Measurements from ENCODE around the gene SPPL2A. TPM values are rescaled to one million over a fixed set of nuclear protein-coding genes. Genes with fewer than 3 reads are reported as not detected.
A peak's percentile ranks its signal among the peaks of the same experiment; 100 is the strongest.

The SPPL2A gene
- total and polyA plus RNA-seq, 2 experiments from 2014 or later, result 111 to 141 TPM

GRCh38 chr15:50767332-50767861, 1.9 kb upstream of the SPPL2A start:
- H3K4me1 ChIP-seq (ENCODE audit: insufficient read depth), result peaks cover 5% of the 10 kb centered on the region
- no peak overlapping the region for H2AFZ ChIP-seq
- no peak overlapping the region for H3K4me2 ChIP-seq
- H3K27ac ChIP-seq, result no peak overlapping the region
- peaks cover 19% of the 10 kb centered on the region for H3K79me2 ChIP-seq
- H4K20me1 ChIP-seq (ENCODE audit: insufficient read depth, poor library complexity, severe bottlenecking), result no peaks in the 10 kb centered on the region
- TF ChIP-seq EZH2 (IDR thresholded peaks at IDR 0.05; ENCODE audit: borderline replicate concordance), result no peak
- no peak for TF ChIP-seq CTCF (IDR thresholded peaks at IDR 0.05; ENCODE audit: poor library complexity)
- TF ChIP-seq EZH2phosphoT487 (IDR thresholded peaks at IDR 0.05; ENCODE audit: low read depth, severe bottlenecking, unreplicated experiment), result no peak
- no peaks in the 10 kb centered on the region for H3K9me3 ChIP-seq (ENCODE audit: low read depth)
- DNase-seq (ENCODE audit: low spot score), result no peak
- H3K4me3 ChIP-seq, result no peak overlapping the region
- H3K9me2 ChIP-seq (replicated peaks; ENCODE audit: insufficient read depth), result no peaks in the 10 kb centered on the region
- WGBS (ENCODE audit: low lambda C conversion rate, missing lambda C conversion rate), result 56% methylated on average over 2 of the region's 2 CpGs
- no peaks in the 10 kb centered on the region for H3K27me3 ChIP-seq
- H3K36me3 ChIP-seq (replicated peaks; ENCODE audit: insufficient read depth, low read depth), result no peaks in the 10 kb centered on the region

- H3K27ac ChIP-seq, result peak overlapping the region; percentile 97
- no peaks in the 10 kb centered on the region for H3K9me2 ChIP-seq (replicated peaks; ENCODE audit: insufficient read depth)
- DNase-seq (ENCODE audit: low spot score), result no peak
- WGBS (ENCODE audit: low lambda C conversion rate, missing lambda C conversion rate), result 4% methylated on average over 15 of the region's 15 CpGs
- H3K9me3 ChIP-seq (ENCODE audit: low read depth), result no peaks in the 10 kb centered on the region
- peak overlapping the region; percentile 76 for H3K4me2 ChIP-seq
- TF ChIP-seq EZH2 (IDR thresholded peaks at IDR 0.05; ENCODE audit: borderline replicate concordance) (no peak), CTCF (IDR thresholded peaks at IDR 0.05; ENCODE audit: poor library complexity) (no peak), EZH2phosphoT487 (IDR thresholded peaks at IDR 0.05; ENCODE audit: low read depth, severe bottlenecking, unreplicated experiment) (no peak)
- no peaks in the 10 kb centered on the region for H3K27me3 ChIP-seq
- peak overlapping the region; percentile 38 for H3K4me3 ChIP-seq
- peak overlapping the region; percentile 26 for H2AFZ ChIP-seq
- no peaks in the 10 kb centered on the region for H4K20me1 ChIP-seq (ENCODE audit: insufficient read depth, poor library complexity, severe bottlenecking)
- no peaks in the 10 kb centered on the region for H3K36me3 ChIP-seq (replicated peaks; ENCODE audit: insufficient read depth, low read depth)
- peaks cover 5% of the 10 kb centered on the region for H3K4me1 ChIP-seq (ENCODE audit: insufficient read depth)
- H3K79me2 ChIP-seq, result peaks cover 47% of the 10 kb centered on the region
These were observed 878 bp downstream of the SPPL2A start for GRCh38 chr15:50764461-50765194.

GRCh38 chr15:50758712-50759205, 6.7 kb downstream of the SPPL2A start:
- Histone ChIP-seq H3K4me2 (no peak overlapping the region), H3K9me2 (replicated peaks; ENCODE audit: insufficient read depth) (no peaks in the 10 kb centered on the region), H3K36me3 (replicated peaks; ENCODE audit: insufficient read depth, low read depth) (no peaks in the 10 kb centered on the region), H3K27me3 (no peaks in the 10 kb centered on the region), H3K79me2 (peaks cover 96% of the 10 kb centered on the region), H3K9me3 (ENCODE audit: low read depth) (no peaks in the 10 kb centered on the region), H3K4me3 (no peak overlapping the region), H3K27ac (no peak overlapping the region), H3K4me1 (ENCODE audit: insufficient read depth) (peaks cover 5% of the 10 kb centered on the region), H4K20me1 (ENCODE audit: insufficient read depth, poor library complexity, severe bottlenecking) (no peaks in the 10 kb centered on the region), H2AFZ (no peak overlapping the region)
- no peak for TF ChIP-seq EZH2 (IDR thresholded peaks at IDR 0.05; ENCODE audit: borderline replicate concordance)
- TF ChIP-seq EZH2phosphoT487 (IDR thresholded peaks at IDR 0.05; ENCODE audit: low read depth, severe bottlenecking, unreplicated experiment), result no peak
- no peak for TF ChIP-seq CTCF (IDR thresholded peaks at IDR 0.05; ENCODE audit: poor library complexity)
- no peak for DNase-seq (ENCODE audit: low spot score)
- WGBS (ENCODE audit: low lambda C conversion rate, missing lambda C conversion rate), result 96% methylated on average over 4 of the region's 4 CpGs
